ENCODE data around the gene MET. TPM values are rescaled to one million over a fixed set of nuclear protein-coding genes. Genes with fewer than 3 reads are reported as not detected.

Gene MET
- total RNA-seq, 1 donor from 2014 or later = 59.4 TPM

Other genes starting within 250 kb of the MET start
- gene CAV2, start 172.5 kb upstream of the MET start, total RNA-seq = 91.3 TPM
- 239 TPM for gene CAV1, start 147.2 kb upstream of the MET start, total RNA-seq
- 203 TPM for gene CAPZA2, start 190.4 kb downstream of the MET start, total RNA-seq